Endothelial cell of umbilical vein (primary cell): Measurements from ENCODE around the gene CPT1A. TPM values are rescaled to one million over a fixed set of nuclear protein-coding genes. Genes with fewer than 3 reads are reported as not detected.

Experiments
- BruUV-seq: library from RNA; stranded (reverse); fragments of 400-500 nt; replicated peaks from 2 replicates; lab custom pipeline; 2021; lab: Mats Ljungman, UMichigan
- CTCF ChIA-PET: fragments of 300-600, 350-600 bp; sonication (Branson Sonifier 250); formaldehyde crosslinking; loops from one replicate; lab custom pipeline; 2021; ENCODE audit warnings: antibody characterized with exemption, inconsistent platforms; lab: Charles Lee
- POLR2A ChIA-PET: fragments of 300-600, 350-600 bp; sonication (Branson Sonifier 250); formaldehyde crosslinking; loops from one replicate; lab custom pipeline; 2021; ENCODE audit warnings: antibody characterized with exemption, inconsistent platforms; lab: Charles Lee
- DNase-seq: peaks from one replicate; pipeline ENCODE4 v3.0.0-alpha.2; 2011; ENCODE audit warnings: low read depth, low spot score
- FAIRE-seq: peaks from 2 replicates; lab custom pipeline; 2011; peaks lifted over from hg19 to GRCh38; lab: Jason Lieb, UNC
- H2AFZ ChIP-seq: 2 replicates; pipeline ENCODE4 v1.6.0; 2012; ENCODE audit warnings: low read depth, low read length, control low read depth, inconsistent platforms
- H3K27ac ChIP-seq: 2 replicates; pipeline ENCODE4 v1.5.1; 2011; ENCODE audit warnings: low read depth, mild to moderate bottlenecking, control low read depth, low read length, moderate library complexity; ENCODE audit not compliant: insufficient read depth
- H3K27me3 ChIP-seq, 2 experiments: 2 replicates each; pipeline versions ENCODE4 v1.6.0 to v1.6.1; 2011; ENCODE audit warnings: low read length in 2 of 2, mixed read lengths in 1 of 2; ENCODE audit not compliant: control insufficient read depth in 2 of 2, insufficient read depth in 2 of 2
- H3K36me3 ChIP-seq, 2 experiments: 2 replicates in 1 of 2; 3 replicates in 1 of 2; pipeline ENCODE4 v1.5.1; 2011; ENCODE audit warnings: low read length in 2 of 2, mild to moderate bottlenecking in 1 of 2, moderate library complexity in 1 of 2; ENCODE audit not compliant: control insufficient read depth in 2 of 2, insufficient read depth in 2 of 2; ENCODE audit errors: extremely low read depth in 1 of 2
- H3K4me1 ChIP-seq: 3 replicates; pipeline ENCODE4 v1.5.1; 2011; ENCODE audit warnings: mild to moderate bottlenecking, low read length; ENCODE audit not compliant: control insufficient read depth, insufficient read depth; ENCODE audit errors: extremely low read depth
- H3K4me2 ChIP-seq: 2 replicates; pipeline ENCODE4 v1.6.1; 2011; ENCODE audit warnings: low read length, control low read depth, mixed read lengths; ENCODE audit not compliant: insufficient read depth
- H3K4me3 ChIP-seq, 3 experiments: fragments of 200-600 bp in 1 of 3; sonication (generic), shearing (Covaris generic) in 1 of 3; replicated peaks in 1 of 3; 2 replicates each; pipeline ENCODE4 v1.5.1; 2011 to 2016; ENCODE audit warnings: control low read depth in 3 of 3, low read length in 3 of 3, mild to moderate bottlenecking in 2 of 3, inconsistent platforms in 1 of 3, low read depth in 1 of 3, moderate library complexity in 1 of 3; ENCODE audit not compliant: insufficient read depth in 1 of 3
- H3K79me2 ChIP-seq: 2 replicates; pipeline ENCODE4 v1.6.0; 2012; ENCODE audit warnings: low read length, inconsistent platforms; ENCODE audit not compliant: control insufficient read depth, insufficient read depth
- H3K9ac ChIP-seq: replicated peaks from 2 replicates; pipeline ENCODE3; 2011; ENCODE audit warnings: low read length, control low read depth; ENCODE audit not compliant: insufficient read depth; ENCODE audit errors: extremely low read depth
- H3K9me1 ChIP-seq: replicated peaks from 3 replicates; pipeline ENCODE4 v1.6.0; 2011; ENCODE audit warnings: mild to moderate bottlenecking, low read length; ENCODE audit not compliant: control insufficient read depth, insufficient read depth; ENCODE audit errors: extremely low read depth
- H3K9me3 ChIP-seq: replicated peaks from 2 replicates; pipeline ENCODE4 v1.5.1; 2012; ENCODE audit warnings: low read length, inconsistent platforms; ENCODE audit not compliant: control insufficient read depth, insufficient read depth
- H4K20me1 ChIP-seq: replicated peaks from 2 replicates; pipeline ENCODE3; 2011; ENCODE audit warnings: mild to moderate bottlenecking, low read length; ENCODE audit not compliant: control insufficient read depth, insufficient read depth; ENCODE audit errors: extremely low read depth
- CTCF ChIP-seq, 2 donors: IDR thresholded peaks; 1 replicate in 1 of 2; 2 replicates in 1 of 2; pipeline ENCODE4 v1.5.1; 2011; ENCODE audit warnings: low read length in 2 of 2, mild to moderate bottlenecking in 2 of 2, moderate library complexity in 2 of 2, control low read depth in 1 of 2, inconsistent platforms in 1 of 2, low read depth in 1 of 2; ENCODE audit not compliant: insufficient read depth in 1 of 2; ENCODE audit errors: extremely low read depth in 1 of 2
- EZH2 ChIP-seq: IDR thresholded peaks from 2 replicates; pipeline ENCODE4 v1.6.1; 2012; ENCODE audit warnings: borderline replicate concordance, low read depth, mild to moderate bottlenecking, moderate library complexity, low read length, inconsistent platforms; ENCODE audit not compliant: severe bottlenecking
- FOS ChIP-seq: IDR thresholded peaks from 2 replicates; pipeline ENCODE4 v1.6.1; 2011; ENCODE audit warnings: mild to moderate bottlenecking, low read length, moderate library complexity, borderline replicate concordance; ENCODE audit not compliant: insufficient read depth
- JUN ChIP-seq: IDR thresholded peaks from 2 replicates; pipeline ENCODE4 v1.6.1; 2011; ENCODE audit warnings: borderline replicate concordance, low read depth; ENCODE audit not compliant: insufficient read length, insufficient read depth
- POLR2A ChIP-seq: IDR thresholded peaks from 2 replicates; pipeline ENCODE4 v1.6.1; 2012; ENCODE audit warnings: low read depth, mild to moderate bottlenecking, control low read depth, low read length
- POLR2AphosphoS5 ChIP-seq: IDR thresholded peaks from 2 replicates; pipeline ENCODE4 v1.6.1; 2012; ENCODE audit warnings: low read depth, mild to moderate bottlenecking, control low read depth, low read length, moderate library complexity; ENCODE audit not compliant: insufficient read depth
- dilution Hi-C: fragments of 300-500 bp; cut with MboI; formaldehyde crosslinking; loops from one replicate; pipeline ENCODE4 v1.15.0; 2019; ENCODE audit warnings: low sequenced_read_pairs; ENCODE audit not compliant: extremely low pct_ligation_motif_present
- intact Hi-C: fragments of 100-400 bp; cut with micrococcal nuclease; formaldehyde crosslinking; loops from one replicate; pipeline ENCODE4 v1.10.0; 2022
- polyA plus RNA-seq, 4 experiments: library from polyadenylated mRNA; depleted of rRNA in 3 of 4; stranded (reverse) in 3 of 4; unstranded in 1 of 4; fragments of >200 nt; gene quantifications; 2 replicates each; pipeline versions ENCODE4 v1.2.1 to v1.2.3, GENCODE V29; 2011 to 2012; ENCODE audit warnings: missing spikeins in 1 of 4
- total RNA-seq: library from RNA; stranded (reverse); gene quantifications from 2 replicates; pipeline ENCODE4 v1.2.3, GENCODE V29; 2021

The CPT1A gene
- total and polyA plus RNA-seq, 2 donors (not counting 3 experiments of a cell fraction or from before 2014, with no cell fraction given), result 26.3 to 62.1 TPM

GRCh38 chr11:68751331-68751856, 90.3 kb downstream of the CPT1A start, which contains the start of gene TESMIN:
TSS of gene TESMIN (minus strand) at chr11:68751520. CDS start at chr11:68750660, 860 bp downstream.
- dilution Hi-C loops, result no loop called here
- TF ChIP-seq POLR2A (no peak), POLR2AphosphoS5 (peak; percentile 54)
- CTCF ChIA-PET, result no interaction called here
- no peaks in the 10 kb centered on the region for H3K79me2 ChIP-seq
- FAIRE-seq (peak; percentile 76), DNase-seq (peak; percentile 58)
- H3K36me3 ChIP-seq, result peaks cover 0 to 3% of the 10 kb centered on the region in 2 experiments
- H3K9ac ChIP-seq, result no peak within 1 kb of the TSS
- H3K27me3 ChIP-seq, result no peaks in the 10 kb centered on the region
- no peaks in the 10 kb centered on the region for H3K9me3 ChIP-seq
- no peak within 1 kb of the TSS for H3K27ac ChIP-seq
- H3K4me1 ChIP-seq, result peaks cover 21% of the 10 kb centered on the region
- H4K20me1 ChIP-seq, result no peaks in the 10 kb centered on the region
- peak within 1 kb of the TSS in 2 of 3 experiments; percentile 22 to 46 for H3K4me3 ChIP-seq
- H2AFZ ChIP-seq, result peak within 1 kb of the TSS; percentile 66
- no peaks in the 10 kb centered on the region for H3K9me1 ChIP-seq
- BruUV-seq, result no TSS peak
- no peak within 1 kb of the TSS for H3K4me2 ChIP-seq
- intact Hi-C loops, result loop anchor here (1.0 kb wide), 1 partner anchor 74 kb away; no protein-coding TSS in a partner anchor
- POLR2A ChIA-PET, result no interaction called here

- intact Hi-C loops (loop anchor here (1.0 kb wide), 1 partner anchor 74 kb away; no protein-coding TSS in a partner anchor), dilution Hi-C loops (no loop called here)
- CTCF ChIA-PET, result no interaction called here
- Histone ChIP-seq H3K27ac (no peak overlapping the region), H3K9me1 (no peaks in the 10 kb centered on the region), H2AFZ (peak overlapping the region; percentile 66), H3K9me3 (no peaks in the 10 kb centered on the region), H3K9ac (no peak overlapping the region), H3K4me3 (peak overlapping the region in 2 of 3 experiments; percentile 22 to 46), H3K79me2 (no peaks in the 10 kb centered on the region), H4K20me1 (no peaks in the 10 kb centered on the region), H3K4me2 (no peak overlapping the region), H3K4me1 (peaks cover 21% of the 10 kb centered on the region), H3K27me3 (no peaks in the 10 kb centered on the region), H3K36me3 (no peaks in the 10 kb centered on the region)
- POLR2A ChIA-PET, result no interaction called here
- no peak for FAIRE-seq
- no peak for DNase-seq
- no TSS peak for BruUV-seq
- TF ChIP-seq FOS, result no peak
- no peak for TF ChIP-seq POLR2A
- no peak for TF ChIP-seq CTCF (IDR thresholded peaks at IDR 0.05; ENCODE audit: extremely low read depth in 1 of 2, insufficient read depth in 1 of 2, low read depth in 1 of 2, low read length in 2 of 2)
- no peak for TF ChIP-seq POLR2AphosphoS5
- no peak for TF ChIP-seq JUN
- TF ChIP-seq EZH2, result no peak
Measured at GRCh38 chr11:68751004-68751325, 90.8 kb downstream of the CPT1A start.
